ENCODE data around the gene ATP4A.

Gene ATP4A

GRCh38 chr19:35556025-35556590 lies 7.3 kb downstream of the ATP4A start:
- H3K4me1 ChIP-seq (ENCODE audit: insufficient read depth, low read length, poor library complexity, severe bottlenecking) = no peaks in the 10 kb centered on the region
- H3K27me3 ChIP-seq (ENCODE audit: insufficient read depth, low read length, poor library complexity, severe bottlenecking) = no peaks in the 10 kb centered on the region
- TF ChIP-seq EZH2phosphoT487 (IDR thresholded peaks at IDR 0.05; ENCODE audit: borderline replicate concordance) (no peak), CTCF (conservative IDR thresholded peaks at IDR 0.05; ENCODE audit: low read length) (no peak)
- no peaks in the 10 kb centered on the region for H4K20me1 ChIP-seq (ENCODE audit: insufficient read depth, low read length, poor library complexity, severe bottlenecking)
- H3K4me2 ChIP-seq (ENCODE audit: low read depth, low read length, poor library complexity, severe bottlenecking) = no peak overlapping the region
- no peaks in the 10 kb centered on the region for H3F3A ChIP-seq (ENCODE audit: low read depth)
- H3K36me3 ChIP-seq (ENCODE audit: insufficient read depth, low read length) = no peaks in the 10 kb centered on the region
- no peak overlapping the region for H2AFZ ChIP-seq (ENCODE audit: low read length)
- no peaks in the 10 kb centered on the region for H3K79me2 ChIP-seq (ENCODE audit: insufficient read depth, low read length)
- H3K9me2 ChIP-seq (replicated peaks; ENCODE audit: low read depth, low read length) = no peaks in the 10 kb centered on the region
- H3K9ac ChIP-seq (ENCODE audit: low read depth, low read length, poor library complexity, severe bottlenecking) = no peak overlapping the region
- H3K9me3 ChIP-seq (ENCODE audit: insufficient read depth, low read depth, low read length) = no peaks in the 10 kb centered on the region
- no peak overlapping the region for H3K4me3 ChIP-seq (ENCODE audit: low read length, poor library complexity, severe bottlenecking)

GRCh38 chr19:35555301-35556005 lies 8.0 kb downstream of the ATP4A start:
- no peak overlapping the region for H2AFZ ChIP-seq (ENCODE audit: low read length)

GRCh38 chr19:35554076-35554475 lies 9.4 kb downstream of the ATP4A start:
- H2AFZ ChIP-seq (ENCODE audit: low read length) = no peak overlapping the region
- no peak overlapping the region for H3K9ac ChIP-seq (ENCODE audit: low read depth, low read length, poor library complexity, severe bottlenecking)

More at GRCh38 chr19:35555301-35556005, 8.0 kb downstream of the ATP4A start:
- Histone ChIP-seq H4K20me1 (ENCODE audit: insufficient read depth, low read length, poor library complexity, severe bottlenecking) (no peaks in the 10 kb centered on the region), H3K36me3 (ENCODE audit: insufficient read depth, low read length) (no peaks in the 10 kb centered on the region), H3K9me2 (replicated peaks; ENCODE audit: low read depth, low read length) (no peaks in the 10 kb centered on the region), H3K9ac (ENCODE audit: low read depth, low read length, poor library complexity, severe bottlenecking) (no peak overlapping the region), H3K27me3 (ENCODE audit: insufficient read depth, low read length, poor library complexity, severe bottlenecking) (no peaks in the 10 kb centered on the region), H3K4me2 (ENCODE audit: low read depth, low read length, poor library complexity, severe bottlenecking) (no peak overlapping the region), H3K4me3 (ENCODE audit: low read length, poor library complexity, severe bottlenecking) (no peak overlapping the region), H3K79me2 (ENCODE audit: insufficient read depth, low read length) (no peaks in the 10 kb centered on the region), H3K4me1 (ENCODE audit: insufficient read depth, low read length, poor library complexity, severe bottlenecking) (no peaks in the 10 kb centered on the region), H3F3A (ENCODE audit: low read depth) (no peaks in the 10 kb centered on the region), H3K9me3 (ENCODE audit: insufficient read depth, low read depth, low read length) (no peaks in the 10 kb centered on the region)
- peak; percentile 51 for TF ChIP-seq CTCF (conservative IDR thresholded peaks at IDR 0.05; ENCODE audit: low read length)
- no peak for TF ChIP-seq EZH2phosphoT487 (IDR thresholded peaks at IDR 0.05; ENCODE audit: borderline replicate concordance)

More at GRCh38 chr19:35554076-35554475, 9.4 kb downstream of the ATP4A start:
- TF ChIP-seq CTCF (conservative IDR thresholded peaks at IDR 0.05; ENCODE audit: low read length) (no peak), EZH2phosphoT487 (IDR thresholded peaks at IDR 0.05; ENCODE audit: borderline replicate concordance) (no peak)
- H3K9me2 ChIP-seq (replicated peaks; ENCODE audit: low read depth, low read length) = no peaks in the 10 kb centered on the region
- H3K9me3 ChIP-seq (ENCODE audit: insufficient read depth, low read depth, low read length) = no peaks in the 10 kb centered on the region
- no peaks in the 10 kb centered on the region for H4K20me1 ChIP-seq (ENCODE audit: insufficient read depth, low read length, poor library complexity, severe bottlenecking)
- H3K27me3 ChIP-seq (ENCODE audit: insufficient read depth, low read length, poor library complexity, severe bottlenecking) = no peaks in the 10 kb centered on the region
- no peaks in the 10 kb centered on the region for H3F3A ChIP-seq (ENCODE audit: low read depth)
- H3K4me3 ChIP-seq (ENCODE audit: low read length, poor library complexity, severe bottlenecking) = no peak overlapping the region
- H3K4me1 ChIP-seq (ENCODE audit: insufficient read depth, low read length, poor library complexity, severe bottlenecking) = no peaks in the 10 kb centered on the region
- H3K79me2 ChIP-seq (ENCODE audit: insufficient read depth, low read length) = no peaks in the 10 kb centered on the region
- no peak overlapping the region for H3K4me2 ChIP-seq (ENCODE audit: low read depth, low read length, poor library complexity, severe bottlenecking)
- H3K36me3 ChIP-seq (ENCODE audit: insufficient read depth, low read length) = no peaks in the 10 kb centered on the region

Data from Loucy (cell line).